Effector memory CD4-positive, alpha-beta T cell (primary cell): ENCODE measurements around the gene MAP4K1.

ENCODE experiments used
- DNase-seq, 3 donors: peaks; one replicate each; pipeline ENCODE4 v3.0.0-alpha.2; 2020
- H3K27ac ChIP-seq: 2 replicates; pipeline ENCODE4 v1.7.0; 2013; ENCODE audit warnings: mild to moderate bottlenecking, low read length, moderate library complexity; ENCODE audit not compliant: insufficient read depth, poor library complexity, severe bottlenecking
- H3K27me3 ChIP-seq: replicated peaks from 2 replicates; pipeline ENCODE4 v1.7.0; 2013; ENCODE audit warnings: mild to moderate bottlenecking, low read length; ENCODE audit not compliant: insufficient read depth, control insufficient read depth, poor library complexity, severe bottlenecking
- H3K36me3 ChIP-seq: 2 replicates; pipeline ENCODE4 v1.7.0; 2013; ENCODE audit warnings: mild to moderate bottlenecking, low read length, moderate library complexity; ENCODE audit not compliant: control insufficient read depth, insufficient read depth
- H3K4me1 ChIP-seq: 2 replicates; pipeline ENCODE4 v1.7.0; 2013; ENCODE audit warnings: low read length, mild to moderate bottlenecking; ENCODE audit not compliant: control insufficient read depth, insufficient read depth, poor library complexity, severe bottlenecking
- H3K4me3 ChIP-seq: 2 replicates; pipeline ENCODE4 v1.7.0; 2013; ENCODE audit warnings: low read length, low read depth, mild to moderate bottlenecking; ENCODE audit not compliant: insufficient read depth, poor library complexity, severe bottlenecking
- H3K9me3 ChIP-seq: 2 replicates; pipeline ENCODE4 v1.7.0; 2013; ENCODE audit warnings: mild to moderate bottlenecking, low read length, moderate library complexity; ENCODE audit not compliant: control insufficient read depth

MAP4K1 gene

DNA sequence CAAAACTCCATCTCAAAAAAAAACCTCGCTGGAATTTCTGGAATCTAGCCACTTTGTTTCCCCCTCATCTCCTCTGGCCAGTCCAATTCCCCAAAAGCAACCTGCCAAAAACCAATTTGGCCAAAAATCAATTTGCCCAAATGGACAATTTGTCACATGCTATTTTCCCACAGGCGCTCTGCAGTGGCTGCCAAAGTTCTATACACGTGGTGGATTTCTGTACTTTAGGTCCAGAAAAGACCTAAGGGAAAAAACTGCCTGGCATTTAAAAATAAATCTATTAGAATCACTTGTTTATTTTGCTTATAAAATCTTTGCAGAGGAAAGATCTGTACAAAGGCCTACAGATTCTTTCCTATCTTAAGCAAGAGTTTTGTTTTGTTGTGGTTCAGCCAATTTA, 79.4 kb downstream of the MAP4K1 start:
- no peaks in the 10 kb centered on the region for H3K36me3 ChIP-seq
- H3K9me3 ChIP-seq = no peaks in the 10 kb centered on the region
- peaks cover 30% of the 10 kb centered on the region for H3K4me1 ChIP-seq
- no peak for DNase-seq
- no peak overlapping the region for H3K4me3 ChIP-seq
- peak overlapping the region; percentile 53 for H3K27ac ChIP-seq
- H3K27me3 ChIP-seq = no peaks in the 10 kb centered on the region
